NCI-H446 treated with DMSO at 0.1 percent for 48 hours (cell line): ENCODE results near the gene TMEM131.
"Not testable (repeated sequence)": the region's sequence is repeated elsewhere in the genome, so short reads cannot be mapped to it uniquely, and the experiment has no call there.

Experiments used
- DNase-seq: peaks from one replicate; lab custom pipeline; 2025; lab: John Stamatoyannopoulos, UW

Gene TMEM131

DNA sequence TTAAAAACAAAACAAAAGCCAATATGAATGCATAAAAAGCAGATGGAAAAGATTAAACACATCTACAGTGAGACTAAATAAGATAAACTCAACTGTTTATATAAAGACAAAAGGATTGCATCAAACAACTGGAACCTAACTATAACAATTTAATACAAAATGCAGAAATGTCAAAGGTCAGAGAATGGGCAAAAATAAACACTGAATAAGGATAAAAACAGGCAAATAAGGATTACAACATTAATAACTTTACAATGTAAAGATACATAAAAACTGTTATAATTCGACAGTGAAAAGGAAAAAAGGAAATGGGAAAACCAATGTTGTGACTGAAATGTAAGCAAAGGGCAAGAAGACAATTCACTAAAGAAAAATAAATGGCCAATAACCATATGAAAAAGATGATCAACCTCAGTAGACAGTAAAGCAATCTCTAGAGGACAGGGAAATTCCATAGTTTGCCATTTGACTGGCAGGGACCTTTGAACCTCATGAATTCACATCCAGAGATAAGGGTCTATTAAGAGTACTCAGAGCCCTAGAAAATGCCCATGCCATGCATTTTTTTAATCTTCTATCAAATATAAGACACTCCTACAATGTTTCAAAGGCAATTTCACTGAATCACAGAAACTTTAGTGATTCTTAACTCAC, 83.7 kb downstream of the TMEM131 start:
- DNase-seq = no peak

DNA sequence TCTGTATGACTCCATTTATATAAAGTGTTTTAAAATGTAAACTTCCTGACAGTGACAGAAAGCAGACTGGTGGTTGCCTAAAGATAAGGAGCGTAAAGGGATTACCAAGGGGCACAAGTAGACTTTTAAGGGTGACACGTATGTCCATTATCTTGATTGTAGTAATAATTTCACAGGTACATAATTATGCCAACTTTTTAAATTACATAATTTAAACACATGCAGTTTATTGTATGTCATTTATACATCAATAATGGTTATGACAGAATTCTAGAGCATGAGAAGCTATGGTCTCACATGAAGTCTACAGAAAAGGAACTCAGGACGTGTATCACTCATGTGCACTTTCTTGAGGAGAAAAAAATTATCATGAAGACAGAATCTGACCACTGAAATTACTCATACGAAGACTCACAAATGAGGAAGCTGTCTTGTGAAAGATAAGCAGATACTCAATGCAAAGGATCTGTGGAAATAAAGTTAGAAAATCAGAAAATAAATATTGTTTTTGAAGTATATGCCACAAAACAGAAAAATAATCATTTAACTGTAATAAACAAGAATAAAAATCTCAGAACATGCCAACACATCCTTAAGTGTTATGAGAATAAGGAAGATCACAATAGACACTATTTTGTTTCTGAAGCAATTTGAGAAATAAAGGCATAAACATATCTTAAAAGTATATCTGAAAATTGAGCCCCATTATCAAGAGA, 84.4 kb downstream of the TMEM131 start:
- no peak for DNase-seq

DNA sequence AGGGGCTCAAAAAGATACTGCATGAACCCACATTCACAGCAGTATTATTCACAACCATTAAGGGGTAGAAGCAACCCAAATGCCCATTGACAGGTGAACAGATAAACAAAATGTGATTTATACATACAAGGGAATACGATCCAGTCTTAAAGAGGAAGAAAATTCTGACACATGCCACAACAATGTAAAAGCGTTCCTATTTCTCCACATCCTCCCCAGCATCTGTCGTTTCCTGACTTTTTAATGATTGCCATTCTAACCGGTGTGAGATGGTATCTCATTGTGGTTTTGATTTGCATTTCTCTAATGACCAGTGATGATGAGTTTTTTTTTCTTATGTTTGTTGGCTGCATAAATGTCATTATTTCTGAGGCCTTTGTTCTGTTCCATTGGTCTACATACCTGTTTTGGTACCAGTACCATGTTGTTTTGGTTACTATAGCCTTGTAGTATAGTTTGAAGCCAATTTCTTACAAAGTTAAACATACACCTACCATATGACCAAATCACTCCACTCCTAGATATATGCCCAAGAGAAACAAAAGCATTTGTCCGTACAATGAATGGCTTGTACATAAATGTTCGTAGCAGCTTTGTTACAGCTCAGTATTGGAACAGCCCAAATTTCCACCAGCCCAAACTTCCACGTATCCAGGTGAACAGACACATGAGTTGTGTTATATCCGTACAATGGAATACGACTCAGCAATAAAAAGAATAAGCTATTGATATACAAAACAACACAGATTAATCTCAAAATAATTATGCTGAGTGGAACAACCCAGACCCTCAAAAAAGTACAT, 85.1 kb downstream of the TMEM131 start:
- no peak for DNase-seq

DNA sequence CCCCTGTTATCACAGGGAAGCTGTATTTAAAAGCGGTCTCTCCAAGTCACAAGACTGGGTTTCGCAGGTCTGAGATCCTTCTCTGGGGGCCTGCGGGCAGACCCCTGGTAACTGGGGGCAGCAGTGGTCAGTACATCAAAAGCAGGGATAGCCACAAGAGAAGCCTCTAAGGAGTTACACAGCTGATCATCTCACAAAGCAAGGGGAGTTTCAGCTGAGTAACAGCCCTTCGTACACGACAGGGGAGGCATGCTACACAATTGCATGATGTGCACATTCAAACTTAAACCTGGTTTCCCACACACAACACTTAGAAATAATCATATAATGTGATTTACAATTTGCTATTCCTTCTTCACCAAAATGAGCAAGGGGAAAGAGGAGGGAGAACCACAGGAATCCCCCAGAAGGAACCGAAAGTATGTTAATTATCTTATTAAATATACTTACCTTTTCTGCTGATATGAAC, 87.5 kb downstream of the TMEM131 start:
- no peak for DNase-seq

DNA sequence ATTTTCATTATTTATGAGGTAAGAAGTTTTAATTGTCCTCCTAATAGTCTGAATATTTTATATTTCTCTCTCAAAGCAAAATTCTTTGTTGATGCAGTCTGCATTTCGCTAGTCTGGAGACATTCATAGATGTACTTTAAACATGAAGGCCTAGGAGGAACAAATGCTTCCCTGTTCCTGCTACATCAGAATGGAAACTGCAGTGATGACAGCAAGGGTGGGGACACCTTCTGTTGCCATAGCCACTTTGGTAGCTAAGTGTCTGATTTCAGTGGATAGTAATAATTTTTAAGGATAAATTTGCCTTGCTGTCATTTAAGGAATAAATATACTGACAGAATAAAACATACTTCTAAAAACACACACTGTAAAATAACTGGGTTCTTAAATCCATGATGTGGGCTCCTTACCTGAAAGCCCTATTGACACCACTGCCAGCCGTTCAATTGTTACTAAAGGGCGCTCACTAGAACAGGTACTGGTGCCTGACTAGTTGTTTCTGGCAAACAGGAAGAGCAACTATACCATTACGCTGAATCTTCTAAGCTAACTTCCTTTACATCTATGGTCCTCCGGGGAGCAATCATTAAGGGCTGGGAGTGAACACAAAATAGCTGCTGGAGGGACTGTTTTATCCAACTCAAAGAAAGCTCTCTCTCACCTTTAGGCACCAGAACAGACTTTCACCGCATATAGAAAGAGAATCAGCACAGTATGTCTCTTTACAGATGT, 88.2 kb downstream of the TMEM131 start:
- DNase-seq = no peak

DNA sequence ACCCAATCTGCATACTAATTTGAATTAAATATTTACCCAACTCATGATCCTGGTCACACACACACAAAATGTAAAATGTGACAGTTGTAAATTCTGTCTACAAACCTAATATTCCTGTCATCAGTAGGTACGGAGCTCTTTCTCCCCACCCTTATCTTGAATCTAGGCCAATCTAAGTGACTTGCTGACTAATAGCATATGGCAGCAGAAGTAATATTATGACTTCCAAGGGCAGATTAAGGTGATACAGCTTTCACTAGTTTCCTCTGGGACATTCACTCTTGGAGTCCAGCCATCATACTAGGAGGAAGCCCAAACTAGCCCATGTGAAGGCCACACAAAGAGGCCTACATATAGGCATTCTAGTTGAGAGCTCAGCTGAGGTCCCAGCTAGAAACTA, 89.4 kb downstream of the TMEM131 start:
- no peak for DNase-seq

DNA sequence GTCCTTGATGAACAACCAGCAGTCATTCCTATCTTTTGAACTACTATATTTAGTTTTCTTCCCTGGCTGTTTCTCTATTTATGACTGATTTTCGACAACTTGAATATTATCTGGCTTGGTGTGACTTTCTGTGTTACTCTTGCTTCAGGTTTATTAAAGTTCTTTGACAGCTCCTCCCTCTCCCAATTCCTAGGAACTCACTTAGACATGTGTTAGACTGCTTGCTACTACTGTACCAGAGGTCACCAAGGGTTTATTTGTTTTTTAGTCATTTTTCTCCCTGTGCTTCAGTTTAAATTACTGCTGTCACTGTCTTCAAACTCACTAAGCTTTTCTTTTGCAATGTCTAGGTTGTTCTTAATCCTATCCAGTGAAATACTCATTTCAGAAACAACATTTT, 90.5 kb downstream of the TMEM131 start:
- no peak for DNase-seq

DNA sequence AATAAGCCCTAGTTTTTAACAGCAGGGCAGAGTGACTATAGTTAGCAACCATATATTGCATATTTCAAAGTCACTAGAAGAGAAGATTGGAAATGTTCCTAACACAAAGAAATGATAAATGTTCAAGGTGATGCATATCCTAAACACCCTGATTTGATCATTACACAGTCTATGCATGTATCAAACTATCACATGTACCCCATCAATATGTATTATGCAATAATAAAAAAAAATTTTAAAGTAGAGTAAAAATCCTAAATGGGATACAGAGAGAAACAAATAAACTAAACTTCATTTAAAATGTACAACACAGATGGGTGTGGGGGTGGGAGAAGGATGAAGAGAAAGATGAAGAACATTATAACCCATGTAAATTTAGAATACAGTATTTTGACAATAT, 93.9 kb downstream of the TMEM131 start:
- no peak for DNase-seq

DNA sequence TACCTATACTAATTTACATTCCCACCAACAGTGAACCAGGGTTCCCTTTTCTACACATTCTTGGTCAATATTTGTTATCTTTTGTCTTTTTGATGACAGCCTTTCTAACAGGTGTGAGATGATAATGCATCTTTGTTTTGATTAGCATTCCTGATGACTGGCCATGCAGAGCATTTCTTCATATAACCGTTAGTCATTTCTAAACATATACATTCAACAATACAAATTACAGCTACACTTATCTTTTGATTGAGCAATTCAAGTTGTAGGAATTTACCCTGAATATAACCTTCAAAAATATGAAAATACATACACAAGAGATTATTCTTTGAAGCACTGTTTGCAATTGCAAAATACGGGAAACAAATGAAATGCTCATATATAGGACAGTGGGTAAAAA, 94.9 kb downstream of the TMEM131 start:
- no peak for DNase-seq

DNA sequence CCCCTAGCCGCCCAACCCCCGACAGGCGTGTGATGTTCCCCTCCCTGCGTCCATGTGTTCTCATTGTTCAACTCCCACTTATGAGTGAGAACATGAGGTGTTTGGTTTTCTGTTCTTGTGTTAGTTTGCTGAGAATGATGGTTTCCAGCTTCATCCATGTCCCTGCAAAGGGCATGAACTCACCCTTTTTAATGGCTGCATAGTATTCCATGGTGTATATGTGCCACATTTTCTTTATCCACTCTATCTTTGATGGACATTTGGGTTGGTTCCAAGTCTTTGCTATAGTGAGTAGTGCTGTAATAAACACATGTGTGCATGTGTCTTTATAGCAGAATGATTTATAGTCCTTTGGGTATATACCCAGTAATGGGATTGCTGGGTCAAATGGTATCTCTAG, 102.7 kb downstream of the TMEM131 start:
- not testable (repeated sequence) for DNase-seq

DNA sequence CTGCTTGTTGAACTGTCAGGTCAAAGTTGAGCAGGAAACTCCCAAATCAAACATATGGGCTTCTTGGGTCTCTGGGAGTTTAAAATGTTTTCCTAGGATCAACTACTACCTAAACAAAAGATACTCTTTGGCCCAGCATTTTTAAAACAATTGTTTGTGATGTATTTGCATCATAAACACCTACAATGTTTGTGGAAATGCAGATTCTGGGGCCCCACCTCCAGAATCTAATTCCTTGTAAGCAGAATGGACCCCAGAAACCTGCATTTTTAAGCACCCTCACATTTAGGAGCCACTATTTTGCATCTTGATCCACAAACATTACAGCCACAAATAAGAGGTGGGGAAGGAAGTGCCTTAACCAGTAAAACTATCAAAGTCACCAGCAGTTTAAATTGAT, 104.1 kb downstream of the TMEM131 start:
- no peak for DNase-seq

DNA sequence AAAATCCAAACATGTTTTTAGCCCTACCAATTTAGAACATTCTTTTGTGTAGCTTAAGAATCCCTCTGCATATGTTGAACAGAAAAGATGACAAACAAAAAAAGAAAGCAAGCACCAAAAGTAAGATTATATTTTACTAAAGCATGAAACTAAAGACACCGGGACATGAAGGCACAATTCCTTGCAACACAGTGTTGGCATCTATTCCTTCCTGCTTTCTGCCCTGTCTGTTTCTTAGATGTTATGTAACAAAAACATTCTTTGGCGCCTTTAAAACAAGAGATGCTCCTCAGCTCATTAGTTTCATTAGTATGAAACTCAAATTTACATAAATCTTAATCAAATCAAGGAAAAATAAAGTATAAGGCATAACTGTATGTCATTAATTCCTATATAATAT, 106.6 kb downstream of the TMEM131 start:
- no peak for DNase-seq

DNA sequence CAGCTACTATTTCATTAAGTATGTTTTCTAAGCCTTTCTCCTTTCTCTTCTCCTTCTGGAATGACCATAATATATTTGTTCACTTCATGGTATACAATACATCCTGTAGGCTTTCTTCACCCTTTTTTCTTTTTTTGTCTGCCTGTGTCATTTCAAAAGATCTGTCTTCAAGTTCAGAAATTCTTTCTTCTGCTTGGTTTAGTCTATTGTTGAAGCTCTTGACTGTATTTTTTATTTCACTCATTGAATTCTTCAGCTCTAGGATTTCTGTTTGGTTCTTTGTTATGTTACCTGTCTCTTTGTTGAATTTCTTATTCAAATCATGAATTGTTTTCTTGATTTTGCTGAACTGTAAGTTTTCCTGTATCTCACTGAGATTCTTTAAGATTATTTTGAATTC, 109.9 kb downstream of the TMEM131 start:
- DNase-seq = no peak

DNA sequence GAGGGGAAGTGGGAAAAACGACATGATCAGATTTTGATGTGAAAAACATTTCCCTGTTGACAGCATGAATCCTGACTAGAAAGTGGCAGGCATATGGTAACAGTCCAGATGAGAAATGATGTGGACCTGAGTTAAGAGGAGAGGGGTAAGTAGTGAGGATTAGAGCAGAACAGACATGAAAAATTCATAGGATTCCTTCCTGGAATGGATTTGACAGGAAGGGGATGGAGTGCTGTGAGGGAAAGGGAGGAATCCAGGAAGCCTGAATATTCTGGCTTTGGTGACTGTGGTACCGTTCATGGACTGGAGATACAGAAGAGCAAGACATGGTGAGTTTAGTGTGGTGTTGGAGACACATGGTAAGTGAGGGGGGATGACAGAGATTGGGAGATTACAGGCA, 115.4 kb downstream of the TMEM131 start:
- DNase-seq = no peak

DNA sequence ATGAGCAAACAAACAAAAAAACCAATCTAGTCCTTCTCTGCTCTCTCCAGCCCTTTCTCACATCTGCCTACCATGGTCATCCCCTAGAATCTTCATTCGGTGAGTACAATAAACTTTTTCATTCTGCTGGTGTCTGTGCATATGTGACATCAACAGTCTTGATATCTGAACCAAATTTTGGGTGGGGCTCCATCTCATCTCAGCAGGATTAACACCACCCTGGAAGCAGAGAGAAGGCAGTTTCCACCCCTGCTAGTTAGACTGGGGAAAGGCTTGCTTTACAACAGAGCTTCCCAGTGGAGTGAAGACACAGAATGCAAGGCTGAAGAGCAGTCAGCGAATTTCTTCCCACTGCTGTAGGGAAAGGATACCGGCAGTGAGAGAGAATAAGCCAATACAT, 116.9 kb downstream of the TMEM131 start:
- no peak for DNase-seq

DNA sequence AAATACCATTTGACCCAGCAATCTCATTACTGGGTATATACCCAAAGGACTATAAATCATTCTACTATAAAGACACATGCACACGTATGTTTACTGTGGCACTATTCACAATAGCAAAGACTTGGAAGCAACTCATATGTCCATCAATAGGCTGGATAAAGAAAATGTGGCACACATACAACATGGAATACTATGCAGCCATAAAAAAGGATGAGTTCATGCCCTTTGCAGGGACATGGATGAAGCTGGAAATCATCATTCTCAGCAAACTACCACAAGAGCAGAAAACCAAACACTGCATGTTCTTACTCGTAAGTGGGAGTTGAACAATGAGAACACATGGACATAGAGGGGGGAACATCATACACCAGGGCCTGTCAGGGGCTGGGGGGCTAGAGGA, 117.4 kb downstream of the TMEM131 start:
- DNase-seq = not testable (repeated sequence)

DNA sequence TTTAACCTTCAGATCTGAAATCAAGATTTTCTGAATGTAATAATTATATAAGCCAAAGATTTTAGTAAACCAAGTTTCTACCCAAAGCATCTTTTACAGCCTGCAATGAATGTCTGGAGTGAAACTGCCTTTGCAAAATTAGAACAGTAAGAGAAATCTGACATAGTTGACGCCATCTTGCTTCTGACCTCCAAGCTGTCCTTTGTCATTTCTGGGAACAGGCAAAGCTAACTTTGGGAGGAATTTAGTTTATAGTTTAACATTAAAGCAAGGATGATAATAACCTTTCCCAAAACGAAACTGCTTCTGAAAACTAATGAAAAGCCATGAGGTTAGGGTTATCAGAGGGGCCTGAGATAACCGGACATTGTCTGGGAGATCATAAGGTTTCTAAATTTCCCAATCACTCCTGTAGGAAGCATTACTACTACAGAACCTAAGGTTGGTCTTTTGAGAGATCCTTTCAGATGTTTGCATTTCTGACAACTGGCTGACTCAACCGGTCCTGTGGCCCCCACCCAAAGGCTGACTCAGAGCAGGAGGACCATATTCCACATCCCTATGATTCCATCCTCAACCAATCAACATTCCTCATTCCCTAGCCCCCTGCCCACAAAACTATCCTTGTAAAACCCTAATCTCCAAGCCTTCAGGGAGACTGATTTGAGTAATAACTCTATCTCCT, 124.5 kb downstream of the TMEM131 start:
- DNase-seq = no peak

DNA sequence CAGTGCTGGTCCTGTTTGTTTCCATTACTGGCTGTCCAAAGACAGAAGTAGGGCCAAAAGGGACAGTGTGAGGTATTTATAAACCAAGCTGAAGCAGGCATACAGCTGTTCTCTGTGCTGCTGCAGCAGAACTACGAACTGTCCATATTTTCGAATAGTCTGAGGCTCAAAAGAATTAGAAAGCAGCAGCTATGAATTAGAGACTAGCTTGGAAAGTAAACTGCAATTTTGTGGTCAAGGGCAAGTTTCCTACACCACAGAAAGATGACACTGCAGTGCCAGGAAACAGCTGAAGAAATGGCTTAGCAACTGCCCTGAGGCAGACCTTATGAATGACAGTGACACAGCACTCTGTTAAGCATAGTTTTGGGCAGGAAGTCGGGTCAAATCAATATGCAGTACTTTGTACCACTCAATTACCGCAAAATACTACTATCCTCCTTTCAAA, 125.3 kb downstream of the TMEM131 start:
- no peak for DNase-seq

DNA sequence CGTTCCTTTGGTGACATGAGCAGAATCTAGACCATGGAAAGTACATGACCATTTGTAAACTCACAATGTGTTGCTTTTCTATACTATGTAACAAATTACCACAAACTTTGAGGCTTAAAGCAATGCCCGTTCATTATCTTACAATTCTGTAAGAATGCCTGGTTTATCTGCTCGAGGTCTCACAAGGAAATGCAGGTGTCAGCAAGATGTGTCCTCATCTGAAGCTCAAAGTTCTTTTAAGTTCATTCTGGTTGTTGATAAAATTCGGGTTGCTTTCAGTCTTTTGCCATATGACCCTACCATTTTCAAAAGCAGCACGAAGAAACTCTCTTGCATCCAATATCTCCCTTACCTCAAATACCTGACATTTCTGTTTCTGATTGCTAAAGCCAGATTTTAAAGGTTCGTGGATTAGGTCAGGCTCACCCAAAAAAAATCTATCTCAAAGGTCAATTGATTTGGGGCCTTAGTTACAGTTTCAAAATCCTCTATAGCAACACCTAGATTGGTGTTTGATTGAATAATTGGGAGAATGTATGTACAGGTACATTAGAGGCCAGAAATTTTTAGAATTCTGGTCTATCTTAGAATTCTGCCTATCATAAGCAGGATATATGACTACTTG, 125.9 kb downstream of the TMEM131 start:
- DNase-seq = no peak

DNA sequence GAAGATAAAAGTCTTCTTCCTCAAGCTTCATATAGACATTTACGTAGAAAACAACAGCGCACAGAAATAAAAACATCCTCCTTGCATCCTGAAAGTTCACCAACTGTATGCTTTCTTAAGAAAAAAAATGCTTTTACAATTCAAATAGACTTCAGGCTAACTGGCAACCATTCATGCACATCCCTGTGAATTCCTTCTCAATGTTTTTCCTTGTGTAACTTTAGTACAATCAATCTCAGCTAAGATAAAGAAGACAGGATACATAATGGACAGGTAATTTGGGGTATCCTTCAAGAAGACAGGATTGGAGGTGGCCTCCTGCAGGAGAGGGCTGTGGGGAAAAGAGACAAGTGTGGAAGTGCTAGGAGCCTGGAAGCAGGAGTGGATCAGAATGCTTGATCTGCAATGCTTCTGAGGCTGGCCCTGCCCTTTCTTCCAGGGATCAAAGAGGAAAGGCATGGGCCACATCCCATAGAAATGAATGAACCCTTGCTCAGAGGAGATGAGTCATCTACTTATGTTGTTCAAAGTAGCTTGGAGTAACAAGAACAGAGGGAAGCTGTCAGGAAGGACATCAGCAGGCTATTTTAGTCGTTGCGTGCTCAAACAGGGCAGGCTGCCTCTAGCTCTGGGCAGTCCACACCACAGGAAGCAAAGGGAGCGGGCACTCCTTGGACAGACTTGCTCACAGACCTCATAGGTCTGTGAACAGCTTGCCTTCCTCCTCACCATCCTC, 126.6 kb downstream of the TMEM131 start:
- DNase-seq = no peak
